SU-DHL-6 (cell line): ENCODE measurements around the gene METTL24.

ENCODE experiments used
- H2AFZ ChIP-seq: fragments of 200-600 bp; sonication (generic); 2 replicates; pipeline ENCODE4 v1.6.1; 2014; ENCODE audit warnings: low read depth, mild to moderate bottlenecking, moderate library complexity, mixed read lengths, antibody characterized with exemption, low read length; ENCODE audit not compliant: severe bottlenecking
- H3F3A ChIP-seq: fragments of 200-600 bp; shearing (Covaris generic); 2 replicates; pipeline ENCODE4 v1.6.0; 2016; ENCODE audit warnings: antibody characterized with exemption, mild to moderate bottlenecking; ENCODE audit not compliant: insufficient read depth
- H3K27ac ChIP-seq: fragments of 200-600 bp; sonication (generic); 2 replicates; pipeline ENCODE4 v1.5.1; 2016; ENCODE audit warnings: low read depth, mild to moderate bottlenecking, low read length, moderate library complexity, mixed read lengths
- H3K27me3 ChIP-seq: fragments of 200-600 bp; sonication (generic), shearing (Covaris generic); 2 replicates; pipeline ENCODE4 v1.6.0; 2014; ENCODE audit warnings: mild to moderate bottlenecking, low read length
- H3K36me3 ChIP-seq: fragments of 200-600 bp; sonication (generic); 2 replicates; pipeline ENCODE4 v1.6.1; 2014; ENCODE audit warnings: mild to moderate bottlenecking, low read length, mixed read lengths
- H3K4me2 ChIP-seq: fragments of 300-600, 200-600 bp; shearing (Covaris generic), sonication (generic); 2 replicates; pipeline ENCODE4 v1.6.0; 2014; ENCODE audit warnings: low read length, low read depth, mild to moderate bottlenecking; ENCODE audit not compliant: poor library complexity, severe bottlenecking
- H3K4me3 ChIP-seq: fragments of 200-600 bp; sonication (generic); 2 replicates; pipeline ENCODE4 v1.5.1; 2014; ENCODE audit warnings: antibody characterized with exemption, low read length, mild to moderate bottlenecking, mixed read lengths; ENCODE audit not compliant: insufficient read depth, poor library complexity, severe bottlenecking
- H3K79me2 ChIP-seq: fragments of 200-600 bp; sonication (generic); 2 replicates; pipeline ENCODE4 v1.6.1; 2014; ENCODE audit warnings: mild to moderate bottlenecking, low read length, moderate library complexity; ENCODE audit not compliant: insufficient read depth
- H3K9ac ChIP-seq: fragments of 200-600 bp; sonication (generic); 2 replicates; pipeline ENCODE4 v1.7.0; 2014; ENCODE audit warnings: mild to moderate bottlenecking, low read length
- H3K9me2 ChIP-seq: fragments of 200-600 bp; sonication (generic); replicated peaks from 2 replicates; pipeline ENCODE4 v1.6.1; 2014; ENCODE audit warnings: low read length; ENCODE audit not compliant: insufficient read depth
- H3K9me3 ChIP-seq: fragments of 200-600 bp; sonication (generic); 2 replicates; pipeline ENCODE4 v1.6.1; 2014; ENCODE audit warnings: low read length, mixed read lengths; ENCODE audit not compliant: insufficient read depth
- H4K20me1 ChIP-seq: fragments of 200-600 bp; sonication (generic); 2 replicates; pipeline ENCODE4 v1.6.1; 2014; ENCODE audit warnings: low read depth, mild to moderate bottlenecking, antibody characterized with exemption, low read length, moderate library complexity, mixed read lengths
- EZH2phosphoT487 ChIP-seq: fragments of 200-600 bp; sonication (generic), shearing (Covaris generic); conservative IDR thresholded peaks from 2 replicates; pipeline ENCODE4 v1.6.1; 2018; ENCODE audit warnings: mild to moderate bottlenecking, antibody characterized with exemption, low read length, moderate library complexity, mixed read lengths
- TF ChIP-seq, protein P1 (sequence below): fragments of 200-600 bp; sonication (generic); IDR thresholded peaks from one replicate; pipeline ENCODE4 v1.5.1; 2017; ENCODE audit warnings: antibody characterized with exemption, mild to moderate bottlenecking, low read length, moderate library complexity; ENCODE audit not compliant: insufficient read depth, poor library complexity, severe bottlenecking

The METTL24 gene

DNA sequence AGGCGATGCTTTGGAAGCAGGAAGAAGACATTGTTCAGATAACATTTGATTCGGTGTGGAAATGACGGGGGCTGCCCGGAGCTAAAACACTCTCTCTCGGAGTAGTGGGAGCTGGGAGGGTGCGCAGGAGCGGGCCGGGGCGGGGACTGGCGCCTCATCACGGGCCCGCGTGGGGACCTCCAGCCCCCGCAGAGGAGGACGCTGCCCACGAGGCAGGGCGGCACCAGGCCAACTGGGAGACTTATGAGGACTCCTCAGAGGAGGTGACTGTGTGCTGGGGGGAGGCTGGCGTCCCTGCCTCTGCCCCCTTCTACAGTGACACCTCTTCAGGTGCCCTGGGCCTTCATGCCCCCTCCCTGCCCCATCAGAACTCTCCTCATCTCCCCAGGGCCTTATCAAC is 42.1 kb upstream of the METTL24 start:
- Histone ChIP-seq H4K20me1 (no peaks in the 10 kb centered on the region), H3K9me3 (no peaks in the 10 kb centered on the region), H3K4me2 (no peak overlapping the region), H3K9me2 (no peaks in the 10 kb centered on the region), H3K9ac (no peak overlapping the region), H3K79me2 (no peaks in the 10 kb centered on the region), H3K27me3 (no peaks in the 10 kb centered on the region), H3F3A (no peaks in the 10 kb centered on the region), H3K27ac (no peak overlapping the region), H2AFZ (no peak overlapping the region), H3K4me3 (no peak overlapping the region), H3K36me3 (no peaks in the 10 kb centered on the region)
- TF ChIP-seq EZH2phosphoT487 = no peak
- TF ChIP-seq, protein P1, sequence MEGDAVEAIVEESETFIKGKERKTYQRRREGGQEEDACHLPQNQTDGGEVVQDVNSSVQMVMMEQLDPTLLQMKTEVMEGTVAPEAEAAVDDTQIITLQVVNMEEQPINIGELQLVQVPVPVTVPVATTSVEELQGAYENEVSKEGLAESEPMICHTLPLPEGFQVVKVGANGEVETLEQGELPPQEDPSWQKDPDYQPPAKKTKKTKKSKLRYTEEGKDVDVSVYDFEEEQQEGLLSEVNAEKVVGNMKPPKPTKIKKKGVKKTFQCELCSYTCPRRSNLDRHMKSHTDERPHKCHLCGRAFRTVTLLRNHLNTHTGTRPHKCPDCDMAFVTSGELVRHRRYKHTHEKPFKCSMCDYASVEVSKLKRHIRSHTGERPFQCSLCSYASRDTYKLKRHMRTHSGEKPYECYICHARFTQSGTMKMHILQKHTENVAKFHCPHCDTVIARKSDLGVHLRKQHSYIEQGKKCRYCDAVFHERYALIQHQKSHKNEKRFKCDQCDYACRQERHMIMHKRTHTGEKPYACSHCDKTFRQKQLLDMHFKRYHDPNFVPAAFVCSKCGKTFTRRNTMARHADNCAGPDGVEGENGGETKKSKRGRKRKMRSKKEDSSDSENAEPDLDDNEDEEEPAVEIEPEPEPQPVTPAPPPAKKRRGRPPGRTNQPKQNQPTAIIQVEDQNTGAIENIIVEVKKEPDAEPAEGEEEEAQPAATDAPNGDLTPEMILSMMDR = no peak

DNA sequence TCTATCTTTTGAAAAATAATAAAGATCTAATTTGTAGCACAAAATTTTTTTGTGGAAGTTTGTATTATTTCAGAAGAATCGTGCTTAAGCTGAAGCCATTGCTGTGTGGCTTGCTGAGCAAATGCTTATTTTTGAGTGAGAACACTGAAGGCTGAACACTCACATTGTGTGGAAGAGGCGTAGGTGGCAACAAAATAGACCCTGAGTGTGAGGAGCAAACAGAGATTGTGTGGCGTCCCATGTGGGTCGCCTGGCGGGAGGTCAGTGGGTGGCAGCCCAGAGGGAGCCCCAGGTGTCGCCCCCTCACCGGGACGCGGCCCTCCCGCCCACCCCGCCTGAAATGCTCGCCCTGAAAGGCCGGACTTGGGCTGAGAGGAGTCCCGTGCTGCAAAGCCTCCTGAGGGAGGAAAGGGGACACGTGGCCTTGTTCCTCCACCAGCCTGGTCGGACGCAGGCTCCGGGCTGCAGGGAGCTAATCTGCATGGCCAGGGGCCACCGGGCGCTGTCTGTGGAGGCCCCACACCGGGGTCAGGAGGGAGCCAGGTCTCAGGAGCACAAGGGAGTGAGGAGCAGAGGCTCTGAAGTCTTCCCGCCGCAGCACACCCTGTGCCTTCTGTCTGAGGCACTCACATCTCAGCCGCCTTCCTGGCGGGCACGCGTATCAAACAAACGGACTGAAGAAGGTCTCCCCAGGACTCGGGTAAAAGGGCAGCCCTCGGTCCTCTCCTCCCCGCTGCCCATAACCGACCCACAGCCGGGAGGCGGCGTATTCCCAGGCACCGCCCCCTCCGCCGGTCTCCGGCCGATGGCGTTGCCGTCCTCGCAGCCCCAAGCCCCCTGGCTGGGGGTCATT is 41.3 kb upstream of the METTL24 start:
- Histone ChIP-seq H2AFZ (no peak overlapping the region), H3K36me3 (no peaks in the 10 kb centered on the region), H3K79me2 (no peaks in the 10 kb centered on the region), H3K27ac (no peak overlapping the region), H3F3A (no peaks in the 10 kb centered on the region), H3K9me3 (no peaks in the 10 kb centered on the region), H3K4me2 (no peak overlapping the region), H3K9me2 (no peaks in the 10 kb centered on the region), H3K27me3 (no peaks in the 10 kb centered on the region), H3K9ac (no peak overlapping the region), H3K4me3 (no peak overlapping the region), H4K20me1 (no peaks in the 10 kb centered on the region)
- no peak for TF ChIP-seq EZH2phosphoT487
- TF ChIP-seq, protein P1 = no peak

DNA sequence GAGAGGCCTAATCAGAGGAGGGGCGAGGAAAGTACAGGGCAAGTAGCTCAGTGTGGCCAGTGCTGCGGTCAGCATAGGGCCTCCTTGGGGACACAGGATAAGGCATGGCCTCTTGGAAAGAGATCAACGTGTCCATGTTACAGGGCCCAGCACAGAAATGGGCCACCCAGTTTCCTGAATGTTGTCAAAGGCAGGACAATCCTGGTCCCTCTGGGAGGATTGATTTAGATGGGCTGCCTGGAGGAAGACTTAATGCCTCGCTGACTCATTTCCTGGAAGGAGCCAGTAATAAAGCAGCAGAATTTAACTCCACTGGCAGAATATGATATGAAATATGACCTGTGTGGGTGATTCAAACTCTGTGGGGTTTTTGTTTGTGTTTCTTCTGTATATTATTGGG is 40.6 kb upstream of the METTL24 start:
- H3K9me3 ChIP-seq = no peaks in the 10 kb centered on the region
- no peaks in the 10 kb centered on the region for H3K79me2 ChIP-seq
- H2AFZ ChIP-seq = no peak overlapping the region
- H3K36me3 ChIP-seq = no peaks in the 10 kb centered on the region
- no peaks in the 10 kb centered on the region for H3F3A ChIP-seq
- no peak overlapping the region for H3K9ac ChIP-seq
- TF ChIP-seq EZH2phosphoT487 = no peak
- TF ChIP-seq, protein P1 = no peak
- no peak overlapping the region for H3K4me2 ChIP-seq
- H4K20me1 ChIP-seq = no peaks in the 10 kb centered on the region
- no peak overlapping the region for H3K4me3 ChIP-seq
- H3K27me3 ChIP-seq = no peaks in the 10 kb centered on the region
- H3K27ac ChIP-seq = no peak overlapping the region
- H3K9me2 ChIP-seq = no peaks in the 10 kb centered on the region
